Measurements from ENCODE around the gene TNFRSF19.

- TF ChIP-seq, protein P1, sequence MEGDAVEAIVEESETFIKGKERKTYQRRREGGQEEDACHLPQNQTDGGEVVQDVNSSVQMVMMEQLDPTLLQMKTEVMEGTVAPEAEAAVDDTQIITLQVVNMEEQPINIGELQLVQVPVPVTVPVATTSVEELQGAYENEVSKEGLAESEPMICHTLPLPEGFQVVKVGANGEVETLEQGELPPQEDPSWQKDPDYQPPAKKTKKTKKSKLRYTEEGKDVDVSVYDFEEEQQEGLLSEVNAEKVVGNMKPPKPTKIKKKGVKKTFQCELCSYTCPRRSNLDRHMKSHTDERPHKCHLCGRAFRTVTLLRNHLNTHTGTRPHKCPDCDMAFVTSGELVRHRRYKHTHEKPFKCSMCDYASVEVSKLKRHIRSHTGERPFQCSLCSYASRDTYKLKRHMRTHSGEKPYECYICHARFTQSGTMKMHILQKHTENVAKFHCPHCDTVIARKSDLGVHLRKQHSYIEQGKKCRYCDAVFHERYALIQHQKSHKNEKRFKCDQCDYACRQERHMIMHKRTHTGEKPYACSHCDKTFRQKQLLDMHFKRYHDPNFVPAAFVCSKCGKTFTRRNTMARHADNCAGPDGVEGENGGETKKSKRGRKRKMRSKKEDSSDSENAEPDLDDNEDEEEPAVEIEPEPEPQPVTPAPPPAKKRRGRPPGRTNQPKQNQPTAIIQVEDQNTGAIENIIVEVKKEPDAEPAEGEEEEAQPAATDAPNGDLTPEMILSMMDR (IDR thresholded peaks at IDR 0.05): no peak
- TF ChIP-seq POLR2AphosphoS5 (IDR thresholded peaks at IDR 0.05): no peak
These were observed 75.6 kb downstream of the TNFRSF19 start for GRCh38 chr13:23645851-23646250.

Data from stomach (tissue), 4 donors.